NB4 (cell line): ENCODE data around the gene DUOXA2.

ENCODE experiments used
- CTCF ChIP-seq: IDR thresholded peaks from one replicate; pipeline ENCODE4 v1.5.1; 2012; ENCODE audit warnings: low read depth, low read length
- POLR2A ChIP-seq: IDR thresholded peaks from 2 replicates; pipeline ENCODE4 v1.6.1; 2011; ENCODE audit warnings: mild to moderate bottlenecking; ENCODE audit not compliant: insufficient read length; ENCODE audit errors: extremely low read depth

- no peak for TF ChIP-seq CTCF
- no peak for TF ChIP-seq POLR2A
Measured at GRCh38 chr15:45161666-45162065, 47.5 kb downstream of the DUOXA2 start.
